Fibroblast of lung (primary cell): ENCODE data around the gene WDR59.

ENCODE experiments used
- EZH2 ChIP-seq: IDR thresholded peaks from 2 replicates; pipeline ENCODE4 v1.5.1; 2012; ENCODE audit warnings: low read length, control low read depth, mild to moderate bottlenecking; ENCODE audit errors: missing control alignments
- TF ChIP-seq, protein P1 (sequence below), 2 donors: IDR thresholded peaks in 1 of 2; conservative IDR thresholded peaks in 1 of 2; 1 replicate in 1 of 2; 2 replicates in 1 of 2; pipeline ENCODE4 v1.5.1; 2011 to 2012; ENCODE audit warnings: low read length in 2 of 2, control low read depth in 1 of 2, inconsistent platforms in 1 of 2, low read depth in 1 of 2, mild to moderate bottlenecking in 1 of 2

DNA sequence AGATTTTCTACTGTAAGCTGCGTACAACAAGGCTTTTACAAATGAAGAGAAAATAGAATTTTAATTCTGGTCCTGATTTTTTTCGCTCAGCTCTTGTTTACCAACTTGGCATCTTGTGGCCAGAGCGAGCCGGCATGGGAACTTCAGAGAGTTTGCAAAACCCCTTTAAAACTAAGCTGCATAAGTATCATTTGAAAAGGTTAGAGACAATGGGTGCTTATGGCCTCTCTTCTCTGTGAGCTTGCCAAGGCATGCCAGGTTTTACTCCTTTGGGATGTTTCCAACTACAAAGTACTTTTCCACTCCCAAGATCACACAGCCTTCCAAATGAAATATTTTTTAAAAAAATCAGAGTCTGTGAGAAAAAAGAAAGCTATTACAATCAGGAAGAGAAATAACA, 147.9 kb downstream of the WDR59 start:
- TF ChIP-seq, protein P1, sequence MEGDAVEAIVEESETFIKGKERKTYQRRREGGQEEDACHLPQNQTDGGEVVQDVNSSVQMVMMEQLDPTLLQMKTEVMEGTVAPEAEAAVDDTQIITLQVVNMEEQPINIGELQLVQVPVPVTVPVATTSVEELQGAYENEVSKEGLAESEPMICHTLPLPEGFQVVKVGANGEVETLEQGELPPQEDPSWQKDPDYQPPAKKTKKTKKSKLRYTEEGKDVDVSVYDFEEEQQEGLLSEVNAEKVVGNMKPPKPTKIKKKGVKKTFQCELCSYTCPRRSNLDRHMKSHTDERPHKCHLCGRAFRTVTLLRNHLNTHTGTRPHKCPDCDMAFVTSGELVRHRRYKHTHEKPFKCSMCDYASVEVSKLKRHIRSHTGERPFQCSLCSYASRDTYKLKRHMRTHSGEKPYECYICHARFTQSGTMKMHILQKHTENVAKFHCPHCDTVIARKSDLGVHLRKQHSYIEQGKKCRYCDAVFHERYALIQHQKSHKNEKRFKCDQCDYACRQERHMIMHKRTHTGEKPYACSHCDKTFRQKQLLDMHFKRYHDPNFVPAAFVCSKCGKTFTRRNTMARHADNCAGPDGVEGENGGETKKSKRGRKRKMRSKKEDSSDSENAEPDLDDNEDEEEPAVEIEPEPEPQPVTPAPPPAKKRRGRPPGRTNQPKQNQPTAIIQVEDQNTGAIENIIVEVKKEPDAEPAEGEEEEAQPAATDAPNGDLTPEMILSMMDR (conservative IDR thresholded peaks at IDR 0.05 in 1 of 2, IDR thresholded peaks at IDR 0.05 in 1 of 2; ENCODE audit: low read depth in 1 of 2, low read length in 2 of 2), result no peak
- no peak for TF ChIP-seq EZH2
